ENCODE measurements around the gene NINL. TPM values are rescaled to one million over a fixed set of nuclear protein-coding genes. Genes with fewer than 3 reads are reported as not detected.

The NINL gene
- total RNA-seq, 6 experiments from 2014 or later, result 1.9 to 2.8 (median 2.2) TPM

DNA sequence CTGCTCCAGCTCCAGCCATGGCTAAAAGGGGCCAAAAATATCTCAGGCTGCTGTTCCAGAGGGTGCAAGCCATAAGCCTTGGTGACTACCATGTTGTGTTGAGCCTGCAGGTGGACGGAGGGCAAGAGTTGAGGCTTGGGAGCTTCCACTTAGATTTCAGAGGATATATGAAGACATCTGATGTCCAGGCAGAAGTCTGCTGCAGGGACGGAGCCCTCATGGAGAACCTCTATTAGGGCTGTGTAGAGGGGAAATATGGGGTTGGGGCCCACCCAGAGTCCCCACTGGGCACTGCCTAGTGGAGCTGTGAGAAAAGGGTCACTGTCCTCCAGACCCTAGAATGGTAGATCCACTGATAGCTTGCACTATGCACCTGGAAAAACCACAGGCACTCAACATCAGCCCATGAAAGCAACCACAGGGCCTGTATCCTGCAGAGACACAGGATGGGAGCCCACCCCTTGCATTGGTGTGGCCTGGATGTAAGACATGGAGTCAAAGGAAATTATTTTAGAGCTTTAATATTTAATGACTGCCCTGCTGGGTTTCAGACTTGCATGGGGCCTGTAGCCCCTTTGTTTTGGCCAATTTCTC lies 70.5 kb downstream of the NINL start:
- Mint-ChIP-seq H3K27me3 (ENCODE audit: insufficient read depth) (no peaks in the 10 kb centered on the region), H3K36me3 (ENCODE audit: low read depth) (peaks cover 48% of the 10 kb centered on the region), H3K4me3 (no peak overlapping the region), H3K4me1 (ENCODE audit: low read depth) (no peaks in the 10 kb centered on the region), H3K27ac (no peak overlapping the region), H3K9me3 (peaks cover 26% of the 10 kb centered on the region)
- DNase-seq, result no peak
- TF ChIP-seq, protein P1, sequence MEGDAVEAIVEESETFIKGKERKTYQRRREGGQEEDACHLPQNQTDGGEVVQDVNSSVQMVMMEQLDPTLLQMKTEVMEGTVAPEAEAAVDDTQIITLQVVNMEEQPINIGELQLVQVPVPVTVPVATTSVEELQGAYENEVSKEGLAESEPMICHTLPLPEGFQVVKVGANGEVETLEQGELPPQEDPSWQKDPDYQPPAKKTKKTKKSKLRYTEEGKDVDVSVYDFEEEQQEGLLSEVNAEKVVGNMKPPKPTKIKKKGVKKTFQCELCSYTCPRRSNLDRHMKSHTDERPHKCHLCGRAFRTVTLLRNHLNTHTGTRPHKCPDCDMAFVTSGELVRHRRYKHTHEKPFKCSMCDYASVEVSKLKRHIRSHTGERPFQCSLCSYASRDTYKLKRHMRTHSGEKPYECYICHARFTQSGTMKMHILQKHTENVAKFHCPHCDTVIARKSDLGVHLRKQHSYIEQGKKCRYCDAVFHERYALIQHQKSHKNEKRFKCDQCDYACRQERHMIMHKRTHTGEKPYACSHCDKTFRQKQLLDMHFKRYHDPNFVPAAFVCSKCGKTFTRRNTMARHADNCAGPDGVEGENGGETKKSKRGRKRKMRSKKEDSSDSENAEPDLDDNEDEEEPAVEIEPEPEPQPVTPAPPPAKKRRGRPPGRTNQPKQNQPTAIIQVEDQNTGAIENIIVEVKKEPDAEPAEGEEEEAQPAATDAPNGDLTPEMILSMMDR (IDR thresholded peaks at IDR 0.05), result no peak

DNA sequence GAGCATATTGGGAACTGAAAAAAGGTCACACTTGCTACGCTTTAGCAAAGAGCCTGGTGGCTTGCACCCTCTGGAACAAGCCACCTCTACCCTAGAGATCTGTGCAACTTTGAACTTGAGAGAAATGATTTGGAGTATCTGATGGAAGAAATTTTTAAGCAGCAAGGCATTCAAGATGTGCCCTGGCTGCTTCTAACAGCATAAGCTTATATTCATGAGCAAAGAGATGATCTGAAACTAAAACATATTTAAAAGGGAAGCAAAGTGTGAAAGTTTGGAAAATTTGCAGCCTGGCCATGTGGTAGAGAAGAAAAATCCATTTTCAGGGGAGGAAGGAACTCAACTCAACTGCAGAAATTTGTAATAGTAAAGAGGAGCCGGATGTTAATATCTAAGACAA lies 71.1 kb downstream of the NINL start:
- Mint-ChIP-seq H3K4me3 (no peak overlapping the region), H3K36me3 (ENCODE audit: low read depth) (peaks cover 52% of the 10 kb centered on the region), H3K27ac (no peak overlapping the region), H3K27me3 (ENCODE audit: insufficient read depth) (no peaks in the 10 kb centered on the region), H3K9me3 (peaks cover 26% of the 10 kb centered on the region), H3K4me1 (ENCODE audit: low read depth) (peaks cover under 1% of the 10 kb centered on the region; the same call in 1 of the 2 replicates)
- DNase-seq, result no peak
- TF ChIP-seq, protein P1 (IDR thresholded peaks at IDR 0.05), result no peak

DNA sequence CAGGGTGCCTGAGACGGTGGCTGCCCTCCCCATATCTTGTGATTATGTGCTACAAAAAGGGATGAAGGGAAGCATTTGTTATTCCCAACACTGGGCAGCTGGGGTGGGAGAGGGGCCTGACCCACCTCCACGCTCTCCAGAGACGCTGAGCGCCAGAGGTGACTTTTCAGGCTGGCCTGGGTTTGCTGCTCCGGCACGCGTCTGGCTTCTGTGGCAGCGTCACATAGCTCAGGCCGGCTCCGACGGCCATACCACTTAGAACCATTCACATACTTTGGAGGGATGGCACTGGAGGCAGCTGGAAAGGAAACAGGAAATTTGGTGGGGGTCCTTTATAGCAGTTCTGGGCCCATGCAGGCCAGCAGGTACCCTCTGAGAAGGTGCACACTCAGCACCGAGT lies 72.6 kb downstream of the NINL start:
- DNase-seq, result no peak
- no peak overlapping the region for H3K4me3 Mint-ChIP-seq
- TF ChIP-seq, protein P1 (IDR thresholded peaks at IDR 0.05), result no peak
- H3K27ac Mint-ChIP-seq, result no peak overlapping the region
- H3K4me1 Mint-ChIP-seq (ENCODE audit: low read depth), result peaks cover 15% of the 10 kb centered on the region
- H3K36me3 Mint-ChIP-seq (ENCODE audit: low read depth), result peaks cover 58% of the 10 kb centered on the region
- H3K27me3 Mint-ChIP-seq (ENCODE audit: insufficient read depth), result no peaks in the 10 kb centered on the region; the same call in 1 of the 2 replicates
- H3K9me3 Mint-ChIP-seq, result peaks cover 26% of the 10 kb centered on the region

DNA sequence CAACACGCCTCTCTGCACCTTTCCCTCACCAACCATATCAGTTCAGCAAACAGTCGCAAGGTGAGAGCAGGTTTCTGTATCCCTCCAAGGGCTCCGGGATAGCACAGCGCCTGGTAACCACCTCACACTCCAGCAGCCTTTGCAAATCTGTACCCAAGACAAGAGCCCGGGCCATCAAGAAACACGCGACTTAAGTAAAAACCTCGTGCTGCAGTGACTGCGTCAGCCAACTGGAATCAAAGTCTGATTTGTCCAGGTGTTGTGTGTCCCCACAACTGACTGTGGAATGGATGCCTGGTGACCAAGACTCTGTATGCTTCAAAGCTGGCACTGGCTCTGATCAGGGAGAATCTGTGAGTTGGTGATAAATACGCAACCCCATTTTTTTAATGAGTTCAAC lies 74.1 kb downstream of the NINL start:
- Mint-ChIP-seq H3K9me3 (peaks cover 25% of the 10 kb centered on the region), H3K4me3 (no peak overlapping the region), H3K27me3 (ENCODE audit: insufficient read depth) (peaks cover 2% of the 10 kb centered on the region), H3K36me3 (ENCODE audit: low read depth) (peaks cover 50% of the 10 kb centered on the region), H3K4me1 (ENCODE audit: low read depth) (peaks cover 22% of the 10 kb centered on the region), H3K27ac (no peak overlapping the region)
- TF ChIP-seq, protein P1 (IDR thresholded peaks at IDR 0.05), result no peak
- DNase-seq, result no peak

DNA sequence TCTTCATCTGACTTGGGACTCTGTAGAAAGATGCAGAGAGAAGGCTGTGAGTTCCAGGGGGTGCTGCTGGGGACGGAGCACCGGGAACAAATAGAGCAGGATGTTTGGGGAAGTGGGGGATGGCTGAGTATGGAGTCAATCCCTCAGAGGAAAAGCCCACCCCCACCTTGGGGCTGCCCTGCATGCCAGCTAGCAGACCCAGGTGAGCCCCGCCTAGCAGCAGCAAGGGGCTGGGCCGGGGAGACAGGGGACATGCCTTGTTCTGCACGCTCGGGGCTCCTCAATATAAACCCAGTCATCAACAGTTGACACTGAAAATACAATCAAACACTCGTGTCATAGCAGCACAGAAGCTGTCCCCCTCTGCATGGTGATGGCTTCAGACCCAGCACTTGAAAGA lies 74.6 kb downstream of the NINL start:
- Mint-ChIP-seq H3K4me1 (ENCODE audit: low read depth) (peaks cover 22% of the 10 kb centered on the region), H3K27ac (no peak overlapping the region), H3K36me3 (ENCODE audit: low read depth) (peaks cover 46% of the 10 kb centered on the region), H3K27me3 (ENCODE audit: insufficient read depth) (peaks cover 2% of the 10 kb centered on the region), H3K4me3 (no peak overlapping the region), H3K9me3 (peaks cover 21% of the 10 kb centered on the region)
- TF ChIP-seq, protein P1 (IDR thresholded peaks at IDR 0.05), result no peak
- no peak for DNase-seq
